ENCODE results near the gene JAG2. TPM values are rescaled to one million over a fixed set of nuclear protein-coding genes. Genes with fewer than 3 reads are reported as not detected.
"Not testable (repeated sequence)": the region's sequence is repeated elsewhere in the genome, so short reads cannot be mapped to it uniquely, and the experiment has no call there.

The JAG2 gene
- total and polyA plus RNA-seq, 2 experiments from 2014 or later, result 12.4 to 30.7 TPM

DNA sequence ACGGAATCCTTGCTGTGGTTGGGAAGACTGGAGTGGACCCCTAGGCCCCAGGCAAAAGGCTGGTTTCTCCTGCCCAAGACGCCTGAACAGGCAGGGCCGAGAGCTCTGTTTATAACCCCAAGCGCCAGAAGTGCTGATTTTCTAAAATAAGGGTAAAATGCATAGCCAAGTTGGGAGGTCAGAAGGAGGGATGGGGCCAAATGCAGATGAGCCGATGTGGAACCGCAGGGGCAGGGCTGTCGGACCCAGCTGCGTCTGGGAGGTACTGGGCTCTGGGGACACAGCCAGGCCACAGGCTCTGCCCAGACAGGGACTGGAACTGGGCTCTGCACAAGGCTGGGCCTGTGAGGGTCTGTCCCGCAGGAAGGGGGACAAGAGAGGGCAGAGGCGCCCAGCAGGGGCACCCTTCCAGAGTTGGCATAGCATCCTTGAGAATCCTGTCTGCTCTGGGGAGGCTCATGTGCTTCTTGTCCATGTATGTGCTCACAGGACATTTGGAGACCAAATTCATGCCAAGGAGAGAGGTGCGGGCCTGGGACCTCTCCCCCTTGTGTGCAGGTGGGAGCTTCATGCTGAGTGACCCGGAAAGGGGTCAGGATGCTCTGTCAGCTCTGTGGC, 49.1 kb downstream of the JAG2 start:
- Histone ChIP-seq H3K27me3 (no peaks in the 10 kb centered on the region), H3K36me3 (no peaks in the 10 kb centered on the region), H3K4me1 (ENCODE audit: low read depth) (no peaks in the 10 kb centered on the region), H3K27ac (no peak overlapping the region), H3K4me3 (no peak overlapping the region), H3K9me3 (ENCODE audit: low read depth) (no peaks in the 10 kb centered on the region)
- DNase-seq (ENCODE audit: low read depth in 1 of 2, low spot score in 1 of 2), result no peak
- TF ChIP-seq, protein P1, sequence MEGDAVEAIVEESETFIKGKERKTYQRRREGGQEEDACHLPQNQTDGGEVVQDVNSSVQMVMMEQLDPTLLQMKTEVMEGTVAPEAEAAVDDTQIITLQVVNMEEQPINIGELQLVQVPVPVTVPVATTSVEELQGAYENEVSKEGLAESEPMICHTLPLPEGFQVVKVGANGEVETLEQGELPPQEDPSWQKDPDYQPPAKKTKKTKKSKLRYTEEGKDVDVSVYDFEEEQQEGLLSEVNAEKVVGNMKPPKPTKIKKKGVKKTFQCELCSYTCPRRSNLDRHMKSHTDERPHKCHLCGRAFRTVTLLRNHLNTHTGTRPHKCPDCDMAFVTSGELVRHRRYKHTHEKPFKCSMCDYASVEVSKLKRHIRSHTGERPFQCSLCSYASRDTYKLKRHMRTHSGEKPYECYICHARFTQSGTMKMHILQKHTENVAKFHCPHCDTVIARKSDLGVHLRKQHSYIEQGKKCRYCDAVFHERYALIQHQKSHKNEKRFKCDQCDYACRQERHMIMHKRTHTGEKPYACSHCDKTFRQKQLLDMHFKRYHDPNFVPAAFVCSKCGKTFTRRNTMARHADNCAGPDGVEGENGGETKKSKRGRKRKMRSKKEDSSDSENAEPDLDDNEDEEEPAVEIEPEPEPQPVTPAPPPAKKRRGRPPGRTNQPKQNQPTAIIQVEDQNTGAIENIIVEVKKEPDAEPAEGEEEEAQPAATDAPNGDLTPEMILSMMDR (IDR thresholded peaks at IDR 0.05; ENCODE audit: low read depth, low read length), result no peak

DNA sequence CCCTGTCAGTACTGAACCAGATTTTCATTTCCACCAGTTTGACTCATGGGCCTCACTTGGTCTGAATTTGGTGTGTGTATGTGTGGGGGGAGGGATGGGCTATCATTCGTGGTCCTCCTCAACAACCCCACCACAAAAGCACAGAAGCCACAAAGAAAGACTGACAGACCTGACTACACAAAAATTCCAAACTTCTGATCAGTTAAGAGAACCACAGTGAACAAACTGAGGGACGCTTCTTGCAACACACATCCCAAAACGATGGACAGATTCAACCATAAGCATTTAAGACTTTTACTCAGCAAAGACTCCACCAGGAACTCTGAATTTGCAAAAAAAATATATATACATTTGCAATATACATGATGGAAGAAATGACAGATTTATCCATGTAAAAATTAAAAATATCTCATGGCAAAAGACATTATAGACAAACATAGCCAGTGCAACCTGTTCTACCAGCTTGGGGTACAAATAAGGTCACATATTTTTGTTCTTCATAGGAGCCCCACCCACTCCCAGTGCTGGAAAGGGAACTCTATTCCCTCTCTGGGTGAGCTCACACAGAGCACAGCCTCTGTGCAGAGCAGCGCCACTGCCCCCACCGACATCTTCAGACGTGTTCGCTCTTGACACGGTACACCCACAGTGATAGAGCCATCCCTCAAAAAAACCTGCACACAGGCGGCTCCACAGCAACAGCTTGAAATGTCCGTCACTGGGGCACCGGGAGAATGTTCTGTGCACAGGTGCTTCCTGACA, 49.7 kb downstream of the JAG2 start:
- TF ChIP-seq, protein P1 (IDR thresholded peaks at IDR 0.05; ENCODE audit: low read depth, low read length), result no peak
- no peak for DNase-seq (ENCODE audit: low read depth in 1 of 2, low spot score in 1 of 2)
- Histone ChIP-seq H3K4me1 (ENCODE audit: low read depth) (no peaks in the 10 kb centered on the region), H3K4me3 (no peak overlapping the region), H3K36me3 (no peaks in the 10 kb centered on the region), H3K9me3 (ENCODE audit: low read depth) (no peaks in the 10 kb centered on the region), H3K27ac (no peak overlapping the region), H3K27me3 (no peaks in the 10 kb centered on the region)

DNA sequence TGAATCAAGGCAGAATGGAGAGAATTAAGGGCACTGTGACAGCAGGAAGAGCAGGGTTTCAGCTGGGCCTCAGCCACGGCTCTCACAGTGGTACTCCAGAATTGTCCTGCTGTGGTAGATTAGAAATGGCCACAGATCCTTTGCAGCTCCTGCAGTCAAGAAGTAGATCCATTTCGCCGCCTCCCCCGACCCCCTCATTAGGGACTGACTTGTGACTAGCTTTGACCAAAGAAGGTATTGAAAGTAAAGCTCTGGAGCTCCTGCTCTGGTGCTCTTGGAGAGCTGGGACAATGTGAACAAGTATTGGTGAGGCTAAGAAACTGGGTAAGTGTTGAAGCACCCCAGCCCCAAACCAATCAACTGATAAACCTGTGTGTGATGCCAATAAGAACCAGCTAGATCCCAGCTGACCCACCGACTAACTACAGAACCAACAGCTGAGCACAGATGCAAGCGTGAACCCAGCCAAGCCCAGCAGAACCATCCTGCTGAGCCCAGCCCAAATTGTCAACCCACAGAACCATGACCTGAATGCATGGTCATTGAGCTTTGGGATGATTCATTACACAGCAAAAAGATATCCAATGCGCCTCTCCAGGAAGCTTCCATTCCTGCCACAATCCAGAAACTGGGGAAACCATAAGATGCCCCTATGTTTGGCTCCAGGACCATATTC, 50.7 kb downstream of the JAG2 start:
- TF ChIP-seq, protein P1 (IDR thresholded peaks at IDR 0.05; ENCODE audit: low read depth, low read length), result no peak
- DNase-seq (ENCODE audit: low read depth in 1 of 2, low spot score in 1 of 2), result no peak
- no peak overlapping the region for H3K4me3 ChIP-seq
- H3K36me3 ChIP-seq, result no peaks in the 10 kb centered on the region
- no peaks in the 10 kb centered on the region for H3K4me1 ChIP-seq (ENCODE audit: low read depth)
- H3K9me3 ChIP-seq (ENCODE audit: low read depth), result no peaks in the 10 kb centered on the region
- no peak overlapping the region for H3K27ac ChIP-seq
- no peaks in the 10 kb centered on the region for H3K27me3 ChIP-seq

DNA sequence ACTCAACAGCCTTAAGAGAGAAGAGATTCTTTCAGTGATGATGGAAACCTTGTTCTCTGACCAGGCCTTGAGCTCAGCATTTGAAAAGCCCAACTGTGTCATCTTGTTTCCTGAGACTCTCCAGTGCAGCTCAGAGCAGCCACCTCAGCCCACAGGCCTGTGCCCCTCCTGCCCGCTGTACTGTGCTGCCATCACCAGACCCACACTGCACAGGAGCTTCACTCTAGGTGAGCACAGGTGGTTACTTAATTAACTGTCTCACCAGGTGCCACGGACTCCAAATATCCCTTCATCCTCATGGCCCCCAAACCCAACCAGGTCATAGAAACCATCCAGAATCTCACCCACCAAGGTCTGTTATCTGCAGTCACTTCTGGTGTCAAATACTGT, 51.3 kb downstream of the JAG2 start:
- Histone ChIP-seq H3K27ac (no peak overlapping the region), H3K36me3 (no peaks in the 10 kb centered on the region), H3K27me3 (no peaks in the 10 kb centered on the region), H3K4me1 (ENCODE audit: low read depth) (no peaks in the 10 kb centered on the region), H3K9me3 (ENCODE audit: low read depth) (no peaks in the 10 kb centered on the region), H3K4me3 (no peak overlapping the region)
- DNase-seq (ENCODE audit: low read depth in 1 of 2, low spot score in 1 of 2), result no peak
- TF ChIP-seq, protein P1 (IDR thresholded peaks at IDR 0.05; ENCODE audit: low read depth, low read length), result no peak

DNA sequence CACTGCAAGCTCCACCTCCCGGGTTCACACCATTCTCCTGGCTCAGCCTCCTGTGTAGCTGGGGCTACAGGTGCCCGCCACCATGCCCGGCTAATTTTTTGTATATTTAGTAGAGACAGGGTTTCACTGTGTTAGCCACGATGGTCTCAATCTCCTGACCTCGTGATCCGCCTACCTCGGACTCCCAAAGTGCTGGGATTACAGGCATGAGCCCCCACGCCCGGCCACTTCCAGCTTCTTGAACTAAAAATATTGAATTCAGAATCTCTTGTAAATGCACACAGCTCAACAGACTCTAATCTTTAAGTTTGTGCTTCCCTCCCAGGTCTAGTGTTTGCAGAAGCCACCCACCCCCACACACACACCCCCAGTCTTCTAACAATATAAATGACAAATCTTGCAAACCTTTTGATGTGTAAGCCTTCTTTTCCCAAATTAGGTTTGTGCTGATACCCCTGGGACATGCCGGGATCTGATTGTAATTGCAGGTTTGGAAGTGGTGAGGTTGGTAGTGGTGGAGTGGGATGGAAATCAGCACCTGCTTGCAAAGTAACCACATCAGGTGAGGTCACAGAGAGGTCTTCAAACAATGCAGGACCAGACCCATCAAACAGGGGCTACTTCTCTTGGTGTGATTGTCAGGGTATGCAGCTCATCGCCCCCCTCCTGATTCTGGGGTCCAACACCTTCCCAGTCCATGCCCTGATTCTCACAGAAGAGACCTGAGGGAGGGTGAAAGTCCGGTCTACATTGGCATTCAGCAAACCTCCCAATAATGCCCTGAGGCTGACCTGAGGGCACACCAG, 51.9 kb downstream of the JAG2 start:
- DNase-seq (ENCODE audit: low read depth in 1 of 2, low spot score in 1 of 2), result no peak
- TF ChIP-seq, protein P1 (IDR thresholded peaks at IDR 0.05; ENCODE audit: low read depth, low read length), result no peak
- Histone ChIP-seq H3K4me3 (no peak overlapping the region), H3K27ac (no peak overlapping the region), H3K9me3 (ENCODE audit: low read depth) (no peaks in the 10 kb centered on the region), H3K27me3 (no peaks in the 10 kb centered on the region), H3K4me1 (ENCODE audit: low read depth) (no peaks in the 10 kb centered on the region), H3K36me3 (no peaks in the 10 kb centered on the region)

DNA sequence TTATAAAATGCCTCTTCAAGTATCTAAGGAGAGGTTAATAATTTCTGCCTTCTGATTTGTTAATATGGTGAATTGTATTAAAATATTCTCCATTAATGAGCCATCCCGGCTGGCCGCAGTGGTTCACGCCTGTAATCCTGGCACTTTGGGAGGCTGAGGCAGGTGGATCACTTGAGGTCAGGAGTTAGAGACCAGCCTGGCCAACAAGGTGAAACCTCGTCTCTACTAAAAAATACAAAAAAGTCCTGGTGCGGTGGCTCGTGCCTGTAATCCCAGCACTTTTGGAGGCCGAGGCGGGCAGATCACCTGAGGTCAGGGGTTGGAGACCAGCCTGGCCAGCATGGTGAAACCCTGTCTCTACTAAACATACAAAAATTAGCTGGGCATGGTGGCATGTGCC, 59.3 kb downstream of the JAG2 start:
- not testable (repeated sequence) for H3K27me3 ChIP-seq; H3K9me3 ChIP-seq (ENCODE audit: low read depth); H3K4me1 ChIP-seq (ENCODE audit: low read depth); DNase-seq (ENCODE audit: low read depth in 1 of 2, low spot score in 1 of 2); H3K4me3 ChIP-seq; H3K36me3 ChIP-seq; H3K27ac ChIP-seq
